Measurements from ENCODE around the gene SH3BGRL2. TPM values are rescaled to one million over a fixed set of nuclear protein-coding genes. Genes with fewer than 3 reads are reported as not detected.
"Not testable (repeated sequence)": the region's sequence is repeated elsewhere in the genome, so short reads cannot be mapped to it uniquely, and the experiment has no call there.

Gene SH3BGRL2
- polyA plus RNA-seq, 1 donor: 42.7 TPM

DNA sequence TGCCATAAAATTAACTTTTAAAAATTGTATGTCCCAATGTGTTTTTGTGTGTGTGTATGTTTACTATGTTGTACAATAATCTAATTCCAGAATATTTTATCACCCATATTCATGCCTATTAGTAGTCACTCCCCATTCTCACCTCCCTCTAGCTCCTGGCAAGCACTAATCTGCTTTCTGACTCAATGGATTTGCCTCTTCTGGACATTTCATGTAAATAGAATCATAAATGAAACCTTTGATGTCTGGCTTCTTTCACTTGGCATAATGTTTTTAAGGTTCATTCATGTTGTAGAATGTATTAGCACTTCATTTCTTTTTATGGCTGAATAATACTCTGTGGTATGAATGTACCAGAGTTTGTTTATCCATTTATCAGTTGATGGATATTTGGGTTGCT, 15.4 kb downstream of the SH3BGRL2 start:
- peaks cover 29% of the 10 kb centered on the region for H3K4me1 ChIP-seq (ENCODE audit: control insufficient read depth, insufficient read depth, low read length)
- H3K4me3 ChIP-seq (ENCODE audit: low read length): no peak overlapping the region
- no peak for DNase-seq
- H3K27ac ChIP-seq (ENCODE audit: low read length): no peak overlapping the region
- no peaks in the 10 kb centered on the region for H3K36me3 ChIP-seq (ENCODE audit: control insufficient read depth, insufficient read depth, low read length)
- H3K27me3 ChIP-seq (ENCODE audit: control insufficient read depth, insufficient read depth, low read length): no peaks in the 10 kb centered on the region
- no peaks in the 10 kb centered on the region for H3K9me3 ChIP-seq (ENCODE audit: control insufficient read depth, low read depth, low read length)

DNA sequence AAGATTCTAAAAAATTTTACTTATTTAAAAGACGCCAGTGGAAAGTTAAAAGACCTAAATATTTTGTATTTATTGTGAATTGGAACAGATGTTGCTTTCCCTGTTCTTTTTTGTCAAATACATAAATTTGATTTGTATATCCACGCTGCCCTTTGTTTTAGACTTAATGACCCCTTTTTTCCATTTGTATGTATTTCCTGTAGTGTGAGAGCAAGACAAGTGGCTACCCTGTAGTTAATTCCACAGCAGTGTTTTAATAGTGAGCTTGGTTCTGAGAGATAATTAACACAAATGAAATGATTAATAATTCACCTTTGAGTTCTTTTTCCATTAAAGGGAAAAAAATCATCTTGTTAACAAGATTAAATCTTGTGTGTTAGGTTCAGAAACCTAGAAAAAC, 16.6 kb downstream of the SH3BGRL2 start:
- H3K9me3 ChIP-seq (ENCODE audit: control insufficient read depth, low read depth, low read length): no peaks in the 10 kb centered on the region
- no peaks in the 10 kb centered on the region for H3K27me3 ChIP-seq (ENCODE audit: control insufficient read depth, insufficient read depth, low read length)
- 94% methylated on average over 2 of the region's 2 CpGs for WGBS (ENCODE audit: insufficient coverage, low lambda C conversion rate)
- no peak overlapping the region for H3K27ac ChIP-seq (ENCODE audit: low read length)
- H3K4me3 ChIP-seq (ENCODE audit: low read length): no peak overlapping the region
- no peak for DNase-seq
- H3K4me1 ChIP-seq (ENCODE audit: control insufficient read depth, insufficient read depth, low read length): peaks cover 31% of the 10 kb centered on the region
- no peaks in the 10 kb centered on the region for H3K36me3 ChIP-seq (ENCODE audit: control insufficient read depth, insufficient read depth, low read length)

DNA sequence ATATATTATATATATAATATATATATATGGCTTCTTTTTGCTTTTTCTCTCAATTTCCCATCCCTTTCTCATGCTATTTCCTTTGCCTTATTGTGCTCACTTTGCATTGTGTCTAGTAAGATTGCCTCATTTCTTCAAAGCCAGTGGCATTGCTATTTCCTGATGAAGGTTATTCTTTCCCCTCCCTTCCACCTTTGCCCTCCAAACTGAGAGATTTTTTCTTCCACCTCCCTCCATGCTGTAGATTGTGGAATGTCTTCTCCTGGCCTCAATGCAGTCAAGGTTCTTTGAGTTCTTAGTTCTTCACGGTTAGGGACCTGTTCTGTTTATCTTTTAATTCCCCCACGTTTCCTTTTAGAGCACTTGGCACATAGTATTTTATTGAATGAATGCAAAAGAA, 17.2 kb downstream of the SH3BGRL2 start:
- no peaks in the 10 kb centered on the region for H3K27me3 ChIP-seq (ENCODE audit: control insufficient read depth, insufficient read depth, low read length)
- H3K9me3 ChIP-seq (ENCODE audit: control insufficient read depth, low read depth, low read length): no peaks in the 10 kb centered on the region
- H3K36me3 ChIP-seq (ENCODE audit: control insufficient read depth, insufficient read depth, low read length): no peaks in the 10 kb centered on the region
- H3K4me1 ChIP-seq (ENCODE audit: control insufficient read depth, insufficient read depth, low read length): peaks cover 26% of the 10 kb centered on the region
- WGBS (ENCODE audit: insufficient coverage, low lambda C conversion rate): no CpG with 5 or more reads among the region's 2 CpGs
- peak; percentile 63 to 78 for DNase-seq
- peak overlapping the region; percentile 15 for H3K27ac ChIP-seq (ENCODE audit: low read length)
- H3K4me3 ChIP-seq (ENCODE audit: low read length): no peak overlapping the region

DNA sequence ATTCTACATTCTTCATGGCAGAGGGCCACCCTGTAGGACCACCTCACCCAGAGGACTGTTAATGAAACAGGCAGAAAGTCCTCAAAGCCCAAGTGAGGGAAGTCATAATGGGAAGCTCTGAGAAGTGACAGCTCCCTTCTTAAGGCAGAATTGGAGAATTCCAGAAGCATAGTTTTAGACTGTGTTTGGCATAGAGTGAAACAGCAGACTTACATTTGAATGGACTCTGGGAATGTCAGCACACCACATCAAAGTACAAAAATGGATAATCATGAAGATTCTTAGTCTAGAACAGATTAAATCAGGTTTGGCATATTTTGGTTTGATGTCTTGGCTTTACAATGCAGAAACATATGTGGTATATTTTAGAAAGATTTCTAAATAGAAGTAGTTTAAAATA, 17.9 kb downstream of the SH3BGRL2 start:
- H3K27ac ChIP-seq (ENCODE audit: low read length): no peak overlapping the region
- H3K9me3 ChIP-seq (ENCODE audit: control insufficient read depth, low read depth, low read length): no peaks in the 10 kb centered on the region
- no peaks in the 10 kb centered on the region for H3K27me3 ChIP-seq (ENCODE audit: control insufficient read depth, insufficient read depth, low read length)
- DNase-seq: no peak
- H3K4me1 ChIP-seq (ENCODE audit: control insufficient read depth, insufficient read depth, low read length): peaks cover 26% of the 10 kb centered on the region
- no peak overlapping the region for H3K4me3 ChIP-seq (ENCODE audit: low read length)
- H3K36me3 ChIP-seq (ENCODE audit: control insufficient read depth, insufficient read depth, low read length): no peaks in the 10 kb centered on the region

DNA sequence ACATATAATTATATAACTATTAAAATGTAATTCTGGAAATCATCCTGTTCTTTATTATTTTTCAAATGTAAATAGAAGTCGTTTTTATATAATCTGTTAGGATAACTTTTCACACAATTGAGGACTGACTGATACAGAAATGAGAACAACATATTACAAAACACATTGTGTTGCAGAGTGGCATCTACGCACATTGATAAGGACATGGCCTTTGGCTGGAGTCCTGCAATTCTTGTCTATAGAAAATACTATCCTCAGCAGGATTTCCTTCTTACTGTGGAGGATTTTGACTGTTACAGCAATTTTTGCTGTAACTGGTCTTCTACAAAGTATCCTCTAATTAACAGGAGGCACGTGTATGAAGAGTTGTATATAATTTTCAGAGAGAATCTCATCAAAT, 19.8 kb downstream of the SH3BGRL2 start:
- Histone ChIP-seq H3K4me3 (ENCODE audit: low read length) (no peak overlapping the region), H3K27ac (ENCODE audit: low read length) (peak overlapping the region; percentile 17), H3K9me3 (ENCODE audit: control insufficient read depth, low read depth, low read length) (no peaks in the 10 kb centered on the region), H3K27me3 (ENCODE audit: control insufficient read depth, insufficient read depth, low read length) (no peaks in the 10 kb centered on the region), H3K4me1 (ENCODE audit: control insufficient read depth, insufficient read depth, low read length) (peaks cover 26% of the 10 kb centered on the region), H3K36me3 (ENCODE audit: control insufficient read depth, insufficient read depth, low read length) (no peaks in the 10 kb centered on the region)
- DNase-seq: peak in 1 of 2 donors; percentile 56
- no CpG with 5 or more reads among the region's 3 CpGs for WGBS (ENCODE audit: insufficient coverage, low lambda C conversion rate)

DNA sequence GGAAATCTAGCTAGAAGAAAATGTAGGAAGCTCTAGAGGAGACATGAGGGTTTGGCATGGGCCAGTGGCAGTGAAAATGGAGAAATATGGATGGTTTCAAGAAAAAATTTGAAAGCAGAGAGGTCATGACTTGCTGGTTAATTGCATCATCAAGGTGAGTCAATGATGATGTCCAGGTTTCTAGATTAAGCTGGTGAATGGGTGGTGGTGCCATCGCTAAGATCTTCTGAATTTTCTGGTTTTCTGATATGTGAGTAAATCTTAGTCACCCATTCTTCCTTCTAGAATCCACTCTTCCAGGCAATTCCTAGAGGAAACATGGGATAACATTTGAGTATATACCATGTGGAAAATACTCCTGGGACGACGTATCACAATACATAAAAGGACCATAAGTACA, 25.0 kb downstream of the SH3BGRL2 start:
- WGBS (ENCODE audit: insufficient coverage, low lambda C conversion rate): 100% methylated on average over 3 of the region's 3 CpGs
- Histone ChIP-seq H3K4me3 (ENCODE audit: low read length) (no peak overlapping the region), H3K27ac (ENCODE audit: low read length) (no peak overlapping the region), H3K27me3 (ENCODE audit: control insufficient read depth, insufficient read depth, low read length) (no peaks in the 10 kb centered on the region), H3K9me3 (ENCODE audit: control insufficient read depth, low read depth, low read length) (no peaks in the 10 kb centered on the region), H3K36me3 (ENCODE audit: control insufficient read depth, insufficient read depth, low read length) (no peaks in the 10 kb centered on the region), H3K4me1 (ENCODE audit: control insufficient read depth, insufficient read depth, low read length) (peaks cover 7% of the 10 kb centered on the region)
- no peak for DNase-seq

DNA sequence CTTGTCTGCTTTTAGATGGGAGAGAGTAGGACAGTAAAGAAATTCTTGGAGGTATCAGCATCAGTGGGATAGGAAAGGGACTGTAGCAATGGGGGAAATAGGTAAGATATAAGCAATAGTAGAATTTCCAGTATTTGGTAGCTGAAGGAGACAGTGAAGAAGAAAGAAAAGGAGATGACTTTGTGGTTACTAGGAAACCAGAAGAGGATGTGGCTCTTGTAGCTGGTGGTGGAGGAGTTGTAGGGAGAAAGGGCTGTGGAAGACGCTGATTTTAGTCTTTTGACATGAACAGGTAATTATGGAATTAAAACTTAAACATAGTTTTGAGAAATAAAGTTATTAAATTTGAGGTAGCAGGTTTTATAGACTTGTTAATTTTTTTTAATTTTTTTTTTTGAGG, 26.1 kb downstream of the SH3BGRL2 start:
- Histone ChIP-seq H3K4me3 (ENCODE audit: low read length) (no peak overlapping the region), H3K27ac (ENCODE audit: low read length) (no peak overlapping the region), H3K9me3 (ENCODE audit: control insufficient read depth, low read depth, low read length) (no peaks in the 10 kb centered on the region), H3K36me3 (ENCODE audit: control insufficient read depth, insufficient read depth, low read length) (no peaks in the 10 kb centered on the region), H3K4me1 (ENCODE audit: control insufficient read depth, insufficient read depth, low read length) (no peaks in the 10 kb centered on the region), H3K27me3 (ENCODE audit: control insufficient read depth, insufficient read depth, low read length) (no peaks in the 10 kb centered on the region)
- no peak for DNase-seq
- WGBS (ENCODE audit: insufficient coverage, low lambda C conversion rate): 89% methylated on average over 1 of the region's 1 CpG

DNA sequence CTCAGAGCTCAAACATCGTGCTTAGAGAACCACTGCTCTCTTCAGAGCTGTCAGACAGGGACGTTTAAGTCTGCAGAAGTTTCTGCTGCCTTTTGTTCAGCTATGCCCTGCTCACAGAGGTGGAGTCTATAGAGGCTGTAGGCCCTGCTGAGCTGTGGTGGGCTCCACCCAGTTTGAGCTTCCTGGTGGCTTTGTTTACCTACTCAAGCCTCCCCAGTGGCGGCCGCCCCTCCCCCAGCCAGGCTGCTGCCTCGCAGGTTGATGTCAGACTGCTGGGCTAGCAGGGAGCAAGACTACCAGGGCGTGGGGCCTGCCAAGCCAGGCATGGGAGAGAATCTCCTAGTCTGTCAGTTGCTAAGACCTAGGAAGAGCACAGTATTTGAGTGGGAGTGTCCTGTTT, 32.5 kb downstream of the SH3BGRL2 start:
- H3K27ac ChIP-seq (ENCODE audit: low read length); H3K27me3 ChIP-seq (ENCODE audit: control insufficient read depth, insufficient read depth, low read length); H3K36me3 ChIP-seq (ENCODE audit: control insufficient read depth, insufficient read depth, low read length); H3K9me3 ChIP-seq (ENCODE audit: control insufficient read depth, low read depth, low read length); DNase-seq; H3K4me3 ChIP-seq (ENCODE audit: low read length); H3K4me1 ChIP-seq (ENCODE audit: control insufficient read depth, insufficient read depth, low read length): not testable (repeated sequence)
- no CpG with 5 or more reads among the region's 6 CpGs for WGBS (ENCODE audit: insufficient coverage, low lambda C conversion rate)

DNA sequence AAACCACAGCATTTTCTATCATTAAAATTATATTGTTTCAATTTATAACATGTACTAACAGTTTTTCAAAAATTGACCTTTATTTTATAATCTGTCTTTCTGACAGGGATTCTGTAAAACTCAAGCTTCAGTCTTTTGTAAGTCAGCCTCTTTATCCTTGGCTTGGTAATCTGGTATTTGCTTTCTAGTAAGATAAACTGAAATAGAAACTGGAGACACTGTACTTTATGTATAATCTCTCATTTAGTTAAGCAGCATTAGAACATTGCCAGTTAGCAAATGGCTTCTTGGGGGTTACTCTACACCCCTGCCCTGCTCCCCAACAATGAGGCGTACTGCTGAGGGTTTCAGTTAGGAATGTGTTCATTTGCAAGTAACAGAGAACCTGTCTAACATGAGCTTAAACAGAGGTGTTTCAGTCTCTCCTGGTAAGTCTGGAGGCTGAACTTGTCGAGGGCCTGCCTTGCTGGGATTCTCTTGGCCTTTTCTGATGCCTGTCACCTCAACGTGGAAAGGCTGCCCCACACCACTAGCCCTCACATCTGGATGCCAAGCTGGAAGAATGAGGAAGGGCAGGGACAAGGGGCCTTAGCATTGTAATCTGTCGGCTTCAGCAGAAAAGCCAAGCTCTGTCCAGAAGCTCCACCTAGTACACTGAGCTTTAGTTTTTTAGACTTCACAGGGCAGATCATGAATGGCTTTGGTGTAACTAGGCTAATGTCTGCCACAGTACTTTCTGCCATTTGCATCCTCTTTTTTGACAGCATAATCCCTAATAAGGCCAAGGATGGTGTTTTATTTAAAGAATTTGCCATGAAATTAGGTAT, 34.8 kb downstream of the SH3BGRL2 start:
- Histone ChIP-seq H3K4me3 (ENCODE audit: low read length) (no peak overlapping the region), H3K27ac (ENCODE audit: low read length) (peak overlapping the region; percentile 44)
- WGBS (ENCODE audit: insufficient coverage, low lambda C conversion rate): 40% methylated on average over 1 of the region's 4 CpGs

DNA sequence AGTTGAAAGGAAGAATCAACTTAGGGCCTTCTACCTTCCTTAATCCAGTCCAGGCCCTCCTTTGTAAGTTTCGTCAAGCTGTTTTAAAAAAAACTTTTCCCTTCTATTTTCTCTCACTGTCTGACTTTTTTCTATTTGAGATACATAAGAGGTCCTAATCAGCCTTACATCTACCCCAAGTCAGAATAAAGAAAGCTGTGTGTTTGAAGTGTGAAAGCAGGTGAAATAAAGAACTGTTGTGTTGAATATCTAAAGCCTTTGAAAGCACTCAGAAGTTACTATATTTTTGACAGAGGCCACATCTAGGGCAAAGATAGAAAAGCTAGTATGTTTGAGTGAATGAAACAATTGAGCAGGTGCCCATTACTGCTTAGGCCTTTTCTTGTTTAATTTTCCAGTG, 35.5 kb downstream of the SH3BGRL2 start:
- DNase-seq: no peak
- Histone ChIP-seq H3K9me3 (ENCODE audit: control insufficient read depth, low read depth, low read length) (peaks cover 3% of the 10 kb centered on the region), H3K36me3 (ENCODE audit: control insufficient read depth, insufficient read depth, low read length) (peaks cover 3% of the 10 kb centered on the region), H3K4me1 (ENCODE audit: control insufficient read depth, insufficient read depth, low read length) (peaks cover 26% of the 10 kb centered on the region), H3K27me3 (ENCODE audit: control insufficient read depth, insufficient read depth, low read length) (no peaks in the 10 kb centered on the region), H3K4me3 (ENCODE audit: low read length) (no peak overlapping the region), H3K27ac (ENCODE audit: low read length) (peak overlapping the region; percentile 44)
- no CpG with 5 or more reads among the region's 1 CpG for WGBS (ENCODE audit: insufficient coverage, low lambda C conversion rate)

More for the DNA sequence above, 34.8 kb downstream of the SH3BGRL2 start:
- H3K36me3 ChIP-seq (ENCODE audit: control insufficient read depth, insufficient read depth, low read length): peaks cover 3% of the 10 kb centered on the region
- DNase-seq: peak in 1 of 2 donors; percentile 26
- peaks cover 19% of the 10 kb centered on the region for H3K4me1 ChIP-seq (ENCODE audit: control insufficient read depth, insufficient read depth, low read length)
- peaks cover 3% of the 10 kb centered on the region for H3K9me3 ChIP-seq (ENCODE audit: control insufficient read depth, low read depth, low read length)
- no peaks in the 10 kb centered on the region for H3K27me3 ChIP-seq (ENCODE audit: control insufficient read depth, insufficient read depth, low read length)

DNA sequence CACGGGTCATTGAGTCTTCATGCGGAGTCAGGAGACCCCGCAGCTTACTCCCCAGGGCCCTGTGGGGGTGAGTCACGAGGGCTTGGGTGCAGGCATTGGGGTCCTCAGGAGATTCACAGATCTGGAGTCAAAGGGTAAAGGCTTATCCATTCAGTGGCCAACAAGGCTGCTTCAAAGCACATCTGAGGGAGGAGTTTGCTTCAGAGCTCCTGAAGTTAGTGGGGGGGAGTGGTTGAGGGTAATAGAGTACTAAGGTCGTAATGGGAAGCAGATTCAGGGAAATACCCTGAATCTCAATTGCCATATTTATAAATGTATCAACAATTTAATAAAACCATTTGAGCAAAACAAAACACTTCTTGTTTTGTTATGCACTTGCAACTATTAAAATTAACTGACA, 37.3 kb downstream of the SH3BGRL2 start:
- Histone ChIP-seq H3K4me3 (ENCODE audit: low read length) (no peak overlapping the region), H3K27ac (ENCODE audit: low read length) (no peak overlapping the region), H3K27me3 (ENCODE audit: control insufficient read depth, insufficient read depth, low read length) (no peaks in the 10 kb centered on the region), H3K4me1 (ENCODE audit: control insufficient read depth, insufficient read depth, low read length) (peaks cover 34% of the 10 kb centered on the region), H3K9me3 (ENCODE audit: control insufficient read depth, low read depth, low read length) (peaks cover 3% of the 10 kb centered on the region), H3K36me3 (ENCODE audit: control insufficient read depth, insufficient read depth, low read length) (peaks cover 3% of the 10 kb centered on the region)
- peak in 1 of 2 donors; percentile 46 for DNase-seq
- no CpG with 5 or more reads among the region's 5 CpGs for WGBS (ENCODE audit: insufficient coverage, low lambda C conversion rate)
